ENCODE results near the gene COL16A1.

COL16A1 gene

DNA sequence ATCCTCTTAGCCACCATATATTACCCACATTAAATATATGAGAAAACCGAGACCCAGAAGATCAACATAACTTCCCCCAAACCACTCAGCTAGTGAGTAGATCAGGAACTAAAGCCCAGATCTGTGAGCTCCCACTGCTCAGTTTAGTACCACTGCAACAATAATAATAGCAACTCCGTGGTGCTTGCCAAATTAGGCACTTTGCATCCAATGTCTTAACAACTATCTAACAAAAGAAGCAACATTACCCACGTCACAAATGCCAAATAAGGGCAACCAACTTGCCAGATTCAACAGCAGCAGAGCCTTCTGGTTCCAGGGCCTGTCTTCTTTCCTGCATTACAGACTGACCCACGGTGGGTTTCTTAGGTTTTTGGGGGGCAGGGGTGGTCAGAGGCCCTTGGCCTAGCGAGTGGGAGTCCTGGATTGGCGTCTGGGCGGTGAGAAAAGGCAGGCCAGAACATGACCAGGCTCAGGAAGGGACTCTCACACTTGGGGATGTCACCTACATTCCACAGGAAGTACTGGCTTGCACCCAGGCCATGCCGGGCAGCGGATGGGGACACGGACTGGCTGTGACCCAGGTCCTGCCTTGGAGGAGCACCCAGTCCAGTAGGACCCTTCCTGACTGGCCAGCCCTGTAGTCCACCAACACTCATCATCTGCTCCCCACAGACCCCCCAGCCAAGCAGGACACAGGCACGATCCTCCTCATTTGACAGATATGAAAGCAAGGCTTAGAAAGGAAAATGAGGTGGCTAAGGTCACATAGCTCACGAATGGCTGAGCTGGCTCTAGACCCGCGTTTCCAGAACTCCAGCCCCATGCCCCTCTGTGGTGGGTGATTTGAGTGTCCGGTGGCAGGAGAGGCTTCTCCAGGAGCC, 81.7 kb downstream of the COL16A1 start:
- no peak for DNase-seq

DNA sequence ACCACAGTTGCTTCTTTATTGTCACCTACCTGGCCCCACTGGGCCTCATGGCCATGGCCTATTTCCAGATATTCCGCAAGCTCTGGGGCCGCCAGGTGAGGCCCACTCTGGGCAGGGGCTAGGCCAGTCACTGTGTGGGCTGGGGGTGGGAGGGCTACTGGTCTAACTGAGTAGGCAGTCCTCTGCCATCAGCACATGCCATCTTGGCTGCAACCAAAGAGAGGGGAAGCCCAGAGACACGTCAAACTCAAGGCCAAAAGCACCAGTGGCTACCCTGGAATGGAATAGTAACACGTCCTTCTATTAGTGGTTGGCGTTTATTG, 82.4 kb downstream of the COL16A1 start:
- no peak for DNase-seq

DNA sequence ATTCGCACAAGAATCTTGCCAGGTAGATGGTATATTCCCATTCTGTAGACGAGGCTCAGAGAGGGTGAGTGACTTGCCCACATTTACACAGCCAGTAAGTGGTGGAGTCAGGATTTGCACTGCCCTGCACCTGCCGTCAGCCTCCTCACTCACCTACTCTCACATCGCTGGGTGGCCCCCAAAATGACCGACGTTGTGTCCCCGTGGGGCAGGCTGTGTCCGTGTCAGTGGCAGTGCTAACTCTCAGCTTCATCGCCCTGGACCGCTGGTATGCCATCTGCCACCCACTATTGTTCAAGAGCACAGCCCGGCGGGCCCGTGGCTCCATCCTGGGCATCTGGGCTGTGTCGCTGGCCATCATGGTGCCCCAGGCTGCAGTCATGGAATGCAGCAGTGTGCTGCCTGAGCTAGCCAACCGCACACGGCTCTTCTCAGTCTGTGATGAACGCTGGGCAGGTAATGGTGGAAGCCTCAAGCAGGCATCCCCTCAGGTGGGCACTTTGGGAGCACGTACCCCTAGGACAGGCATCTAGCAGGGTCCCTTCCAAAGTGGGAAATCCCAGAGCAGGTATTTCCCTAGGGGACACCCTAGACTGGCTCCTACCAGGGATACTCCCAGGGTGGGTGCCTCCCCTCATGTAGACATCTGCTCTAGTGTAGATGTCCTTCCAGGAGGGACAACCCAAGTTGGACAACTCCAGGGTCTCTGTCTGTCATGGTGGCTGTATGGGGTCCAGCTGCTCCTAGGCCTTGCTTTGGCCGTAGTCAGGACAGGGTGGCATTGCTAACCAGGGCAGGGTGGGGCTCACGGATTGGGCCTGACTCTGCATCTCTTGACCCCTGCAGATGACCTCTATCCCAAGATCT, 83.0 kb downstream of the COL16A1 start:
- no peak for DNase-seq

DNA sequence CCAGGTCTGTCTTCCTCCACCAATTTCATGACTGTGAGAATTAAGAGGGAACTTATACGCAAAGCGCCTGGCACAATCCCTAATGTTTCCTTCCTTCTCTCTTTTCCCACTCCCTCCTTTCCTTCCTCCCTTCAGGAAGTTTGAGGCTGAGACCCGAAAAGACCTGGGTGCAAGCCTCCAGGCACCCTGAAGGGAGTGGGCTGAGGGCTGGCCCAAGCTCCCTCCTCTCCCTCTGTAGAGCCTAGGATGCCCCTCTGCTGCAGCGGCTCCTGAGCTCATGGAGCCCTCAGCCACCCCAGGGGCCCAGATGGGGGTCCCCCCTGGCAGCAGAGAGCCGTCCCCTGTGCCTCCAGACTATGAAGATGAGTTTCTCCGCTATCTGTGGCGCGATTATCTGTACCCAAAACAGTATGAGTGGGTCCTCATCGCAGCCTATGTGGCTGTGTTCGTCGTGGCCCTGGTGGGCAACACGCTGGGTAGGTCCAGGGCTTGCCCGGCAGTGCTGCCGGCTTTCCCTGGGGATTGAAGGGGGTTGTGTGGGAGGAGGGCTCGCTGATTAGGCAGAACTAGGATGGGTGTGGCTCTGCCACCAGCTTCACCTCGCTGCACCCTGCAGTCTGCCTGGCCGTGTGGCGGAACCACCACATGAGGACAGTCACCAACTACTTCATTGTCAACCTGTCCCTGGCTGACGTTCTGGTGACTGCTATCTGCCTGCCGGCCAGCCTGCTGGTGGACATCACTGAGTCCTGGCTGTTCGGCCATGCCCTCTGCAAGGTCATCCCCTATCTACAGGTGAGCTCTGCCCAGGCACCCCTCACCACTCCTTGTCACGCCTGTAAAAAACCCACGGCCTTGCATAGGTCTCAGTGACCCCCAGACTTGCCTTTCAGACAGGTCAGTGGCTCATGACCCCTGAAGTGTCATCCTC, 84.6 kb downstream of the COL16A1 start:
- no peak for DNase-seq

DNA sequence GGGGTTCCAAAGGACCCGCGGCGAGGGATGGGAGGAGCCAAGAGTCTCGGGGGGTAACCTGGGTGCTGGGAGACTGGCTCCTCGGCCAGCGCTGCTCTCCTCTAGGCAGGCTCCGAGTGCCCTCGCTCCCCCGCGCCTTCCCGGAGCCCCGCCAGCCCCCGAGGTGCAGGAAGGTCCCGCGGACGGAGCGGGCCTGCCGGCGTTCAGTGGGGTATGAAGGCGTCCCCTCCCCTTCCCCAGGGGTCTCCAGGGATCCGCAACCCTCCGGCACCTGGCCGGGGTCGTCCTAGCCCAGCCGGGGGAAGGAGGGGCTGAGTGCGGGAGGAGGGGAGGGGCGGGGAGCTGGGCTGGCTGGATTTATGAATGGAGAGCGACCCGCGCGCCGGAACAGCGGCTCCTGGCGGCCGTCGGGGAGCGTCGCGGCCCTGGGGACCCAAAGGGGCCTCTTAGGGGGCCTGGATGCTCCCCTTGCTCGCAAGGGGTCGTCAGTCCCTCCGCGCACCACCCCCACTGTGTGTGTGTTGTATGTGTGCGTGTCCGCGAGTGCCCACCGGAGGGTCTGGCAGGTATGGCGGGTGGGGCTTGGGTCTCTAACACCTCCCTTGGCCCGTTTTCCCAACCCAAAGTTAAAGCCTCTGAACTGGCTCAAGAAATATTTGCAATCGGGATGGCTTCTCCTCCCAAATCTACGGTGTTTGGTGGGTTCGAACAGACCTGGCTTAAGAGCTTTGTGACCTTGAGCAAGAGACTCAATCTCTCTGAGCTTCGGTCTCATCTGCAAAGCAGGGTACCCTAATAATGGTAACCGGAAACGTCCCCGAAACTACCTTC, 85.7 kb downstream of the COL16A1 start:
- peak in 2 of 14 donors; percentile 6 to 15 for DNase-seq

DNA sequence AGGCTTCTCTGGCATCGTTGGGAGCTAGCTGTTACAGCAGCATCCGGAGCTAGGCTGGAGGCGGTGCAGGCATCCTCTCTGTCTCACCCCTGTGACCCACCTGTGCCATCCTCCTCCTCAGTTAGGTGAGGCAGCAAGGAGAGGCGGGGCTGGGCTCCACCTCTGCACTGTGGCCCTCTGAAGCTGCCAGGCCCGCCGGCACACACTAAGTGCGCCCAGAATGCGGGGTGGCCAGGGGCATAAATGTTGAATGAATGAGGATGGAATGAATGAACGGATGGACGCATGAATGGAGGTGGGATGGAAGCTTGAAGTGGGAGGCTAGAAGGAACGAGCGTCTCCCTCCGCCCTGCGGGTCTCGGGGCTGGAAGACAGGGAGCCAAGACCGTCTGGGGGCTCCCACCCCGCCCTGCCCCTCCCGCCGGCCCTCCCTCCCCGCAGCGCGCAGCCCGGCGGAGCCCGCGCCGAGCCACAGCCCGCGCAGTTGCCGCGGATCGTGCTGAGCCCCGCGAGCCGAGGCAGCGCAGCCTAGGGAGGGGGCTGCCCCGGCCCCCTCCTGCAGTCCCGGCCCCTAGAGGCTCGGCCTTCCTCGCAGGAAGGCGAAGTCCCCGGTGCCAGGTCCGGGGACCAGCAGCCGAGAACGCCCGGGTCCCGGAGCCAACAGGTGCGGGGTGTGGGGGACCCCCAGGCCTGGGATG, 86.5 kb downstream of the COL16A1 start, which contains the start of gene HCRTR1:
TSS of gene HCRTR1 (plus strand) at position 472 of the 698 bp plus-strand sequence. CDS start 1,504 bp downstream, outside the sequence.
- DNase-seq, result no peak

DNA sequence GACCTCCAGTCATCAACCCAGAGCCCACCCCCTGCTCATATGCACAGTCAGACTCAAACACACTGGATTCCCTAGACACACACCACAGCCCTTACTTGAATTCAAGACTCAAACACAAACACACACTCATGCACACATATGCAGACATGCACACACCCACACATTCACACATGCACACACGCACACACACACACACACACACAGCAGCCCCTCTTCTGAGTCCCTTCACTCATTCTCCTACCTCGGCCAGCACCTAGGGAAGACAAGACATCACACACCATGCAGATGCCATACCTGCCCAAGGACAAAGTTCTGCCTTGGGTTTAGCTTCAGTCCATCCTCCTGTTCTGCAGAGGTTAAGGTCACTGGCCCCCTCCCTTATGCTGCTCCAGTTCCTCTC, 87.9 kb downstream of the COL16A1 start:
- no peak for DNase-seq

DNA sequence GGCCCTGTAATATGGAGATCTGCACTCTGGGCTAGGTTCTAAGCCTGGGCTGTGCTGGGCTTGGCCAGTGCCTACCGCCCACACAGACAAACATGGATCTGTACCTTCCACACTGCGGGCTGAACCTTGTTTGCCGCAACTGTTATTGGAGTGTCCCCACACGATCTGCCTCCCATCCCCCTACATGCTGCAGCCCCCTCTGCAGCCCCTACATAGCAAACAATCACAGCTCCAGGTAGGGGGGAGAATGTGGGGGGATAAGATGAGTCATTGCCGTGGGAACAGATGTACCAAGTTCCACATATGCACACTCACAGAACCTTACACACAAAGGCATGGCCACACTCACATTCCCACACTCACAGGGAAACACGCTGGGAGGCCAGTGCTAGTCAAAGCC, 88.4 kb downstream of the COL16A1 start:
- DNase-seq, result no peak

DNA sequence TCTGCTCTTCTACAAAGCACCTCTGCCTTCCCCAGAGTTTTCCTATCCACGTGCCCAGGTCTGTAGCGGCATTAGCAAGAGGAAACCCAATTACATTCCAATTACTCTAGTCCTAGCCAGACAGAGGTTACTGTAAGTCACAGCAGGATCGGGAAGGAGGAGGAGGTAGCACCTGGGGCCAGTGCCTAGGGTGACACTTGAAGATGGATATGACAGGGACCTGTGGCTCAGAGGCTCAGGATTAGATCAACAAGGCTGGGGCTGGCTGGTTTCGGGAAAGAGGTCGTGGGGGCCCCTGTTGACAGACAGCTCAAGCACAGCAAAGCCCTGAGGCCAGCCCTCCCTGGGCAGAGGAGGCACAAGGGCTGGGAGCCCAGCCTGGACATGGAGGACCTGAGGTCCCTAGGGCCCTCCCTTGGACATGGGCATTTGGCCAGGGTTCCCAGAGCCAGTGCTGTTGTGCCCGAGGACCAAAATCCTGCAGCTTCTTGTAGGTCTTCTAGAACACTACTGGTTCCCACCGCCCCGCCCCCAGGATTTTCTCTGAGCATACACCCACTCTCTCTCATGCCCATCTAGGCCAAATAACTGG, 89.3 kb downstream of the COL16A1 start:
- no peak for DNase-seq

DNA sequence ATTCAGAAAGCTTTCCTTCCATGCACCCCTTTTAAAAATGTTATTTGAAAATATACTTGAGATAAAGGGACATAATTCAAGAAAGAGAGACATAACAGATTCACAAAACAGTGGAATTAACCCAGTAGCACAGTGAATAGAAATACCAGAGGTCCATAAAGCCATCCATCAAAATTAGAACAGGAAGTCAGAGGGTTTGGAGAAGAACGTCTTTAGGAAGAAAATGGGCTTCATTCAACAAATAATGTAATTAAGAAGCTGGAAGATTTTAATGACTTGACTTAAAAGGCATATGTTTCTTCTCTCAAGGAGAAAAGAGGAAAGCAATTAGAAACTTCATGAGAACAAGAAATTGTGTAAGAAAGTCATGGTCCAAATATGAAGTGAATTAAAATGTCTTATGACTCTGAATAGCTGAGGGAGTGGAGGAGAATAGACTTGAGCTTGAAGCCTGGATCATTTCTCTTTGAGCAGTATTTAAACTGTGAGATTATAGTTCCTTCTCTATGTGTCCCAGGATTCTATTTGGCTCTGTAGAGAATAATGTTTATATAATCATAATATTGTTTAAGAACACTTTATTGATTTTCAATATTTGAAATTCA, 94.2 kb downstream of the COL16A1 start:
- DNase-seq, result no peak

DNA sequence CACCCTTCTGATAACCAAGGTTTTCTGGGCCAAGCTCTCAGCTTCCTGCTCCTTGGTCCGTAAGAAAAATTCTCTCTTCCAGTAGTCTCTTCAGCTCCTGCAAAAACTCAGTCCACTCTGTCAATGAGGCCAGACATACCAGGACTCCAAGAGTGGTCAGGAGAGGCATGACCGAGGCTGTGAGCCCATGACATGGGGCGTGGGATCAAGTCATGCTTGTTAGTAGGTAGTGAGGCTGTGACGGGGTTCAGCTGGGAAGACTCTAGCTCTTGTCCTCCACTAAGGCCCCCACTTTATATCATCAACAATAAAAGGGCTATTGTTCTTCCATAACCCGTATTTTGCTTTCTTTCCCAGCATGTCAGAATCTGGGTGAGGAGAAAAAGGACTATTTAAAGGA, 96.5 kb downstream of the COL16A1 start:
- no peak for DNase-seq

DNA sequence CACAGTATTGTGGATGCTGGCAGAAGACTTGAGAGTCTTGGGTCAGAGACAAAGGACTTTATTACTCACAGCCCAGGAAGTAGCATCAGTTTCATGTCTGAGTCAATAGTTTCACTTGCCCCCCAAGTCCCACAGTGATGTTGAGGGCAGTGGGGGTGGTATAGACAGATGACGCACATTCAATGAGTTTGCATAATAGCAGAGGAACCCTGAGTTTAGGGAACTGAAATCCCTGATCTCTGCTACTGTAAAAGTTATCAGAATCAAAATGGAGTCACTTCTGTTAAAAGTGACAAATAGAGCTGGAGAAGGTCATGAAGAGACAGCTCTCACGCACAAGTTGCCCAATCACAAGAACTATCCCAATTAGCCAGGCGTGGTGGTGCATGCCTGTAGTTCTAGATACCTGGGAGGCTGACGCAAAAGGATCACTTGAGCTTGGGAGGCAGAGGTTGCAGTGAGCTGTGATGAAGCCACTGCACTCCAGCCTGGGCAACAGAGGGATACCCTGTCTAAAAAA, 97.8 kb downstream of the COL16A1 start:
- no peak for DNase-seq
